ENCODE data around the gene TJP1.

TJP1 gene

GRCh38 chr15:29822100-29822683 is at the start of gene TJP1:
Gene TJP1 (minus strand): TSS chr15:29822468. CDS start chr15:29822028, 440 bp downstream.
- no peak for DNase-seq (ENCODE audit: low read depth in 2 of 2)

- DNase-seq (ENCODE audit: low read depth in 2 of 2): no peak
Observed at GRCh38 chr15:29871401-29871800, 49.1 kb upstream of the TJP1 start.

- DNase-seq (ENCODE audit: low read depth in 2 of 2): no peak
Observed at GRCh38 chr15:29870495-29871151, 48.4 kb upstream of the TJP1 start.

GRCh38 chr15:29867241-29868000 is 45.2 kb upstream of the TJP1 start:
- no peak for DNase-seq (ENCODE audit: low read depth in 2 of 2)

- DNase-seq (ENCODE audit: low read depth in 2 of 2): no peak
Observed at GRCh38 chr15:29866337-29866736, 44.1 kb upstream of the TJP1 start.

- no peak for DNase-seq (ENCODE audit: low read depth in 2 of 2)
Observed at GRCh38 chr15:29864501-29864900, 42.2 kb upstream of the TJP1 start.

GRCh38 chr15:29863438-29863837 is 41.2 kb upstream of the TJP1 start:
- no peak for DNase-seq (ENCODE audit: low read depth in 2 of 2)

- no peak for DNase-seq (ENCODE audit: low read depth in 2 of 2)
Observed at GRCh38 chr15:29862271-29862670, 40.0 kb upstream of the TJP1 start.

- no peak for DNase-seq (ENCODE audit: low read depth in 2 of 2)
Observed at GRCh38 chr15:29860872-29861271, 38.6 kb upstream of the TJP1 start.

GRCh38 chr15:29859973-29860715 is 37.9 kb upstream of the TJP1 start:
- DNase-seq (ENCODE audit: low read depth in 2 of 2): no peak

GRCh38 chr15:29859293-29859692 is 37.0 kb upstream of the TJP1 start:
- no peak for DNase-seq (ENCODE audit: low read depth in 2 of 2)

GRCh38 chr15:29857221-29857789 is 35.0 kb upstream of the TJP1 start:
- no peak for DNase-seq (ENCODE audit: low read depth in 2 of 2)

- no peak for DNase-seq (ENCODE audit: low read depth in 2 of 2)
Observed at GRCh38 chr15:29854413-29854812, 32.1 kb upstream of the TJP1 start.

- no peak for DNase-seq (ENCODE audit: low read depth in 2 of 2)
Observed at GRCh38 chr15:29853211-29853987, 31.1 kb upstream of the TJP1 start.

- no peak for DNase-seq (ENCODE audit: low read depth in 2 of 2)
Observed at GRCh38 chr15:29852201-29852600, 29.9 kb upstream of the TJP1 start.

GRCh38 chr15:29849716-29850115 is 27.4 kb upstream of the TJP1 start:
- DNase-seq (ENCODE audit: low read depth in 2 of 2): no peak

- no peak for DNase-seq (ENCODE audit: low read depth in 2 of 2)
Observed at GRCh38 chr15:29849218-29849617, 26.9 kb upstream of the TJP1 start.

GRCh38 chr15:29844290-29844903 is 22.1 kb upstream of the TJP1 start:
- DNase-seq (ENCODE audit: low read depth in 2 of 2): no peak

GRCh38 chr15:29842290-29842689 is 20.0 kb upstream of the TJP1 start:
- no peak for DNase-seq (ENCODE audit: low read depth in 2 of 2)

- DNase-seq (ENCODE audit: low read depth in 2 of 2): no peak
Observed at GRCh38 chr15:29840926-29841325, 18.7 kb upstream of the TJP1 start.

GRCh38 chr15:29840054-29840453 is 17.8 kb upstream of the TJP1 start:
- no peak for DNase-seq (ENCODE audit: low read depth in 2 of 2)
